ENCODE results near the gene FDX2.

FDX2 gene

DNA sequence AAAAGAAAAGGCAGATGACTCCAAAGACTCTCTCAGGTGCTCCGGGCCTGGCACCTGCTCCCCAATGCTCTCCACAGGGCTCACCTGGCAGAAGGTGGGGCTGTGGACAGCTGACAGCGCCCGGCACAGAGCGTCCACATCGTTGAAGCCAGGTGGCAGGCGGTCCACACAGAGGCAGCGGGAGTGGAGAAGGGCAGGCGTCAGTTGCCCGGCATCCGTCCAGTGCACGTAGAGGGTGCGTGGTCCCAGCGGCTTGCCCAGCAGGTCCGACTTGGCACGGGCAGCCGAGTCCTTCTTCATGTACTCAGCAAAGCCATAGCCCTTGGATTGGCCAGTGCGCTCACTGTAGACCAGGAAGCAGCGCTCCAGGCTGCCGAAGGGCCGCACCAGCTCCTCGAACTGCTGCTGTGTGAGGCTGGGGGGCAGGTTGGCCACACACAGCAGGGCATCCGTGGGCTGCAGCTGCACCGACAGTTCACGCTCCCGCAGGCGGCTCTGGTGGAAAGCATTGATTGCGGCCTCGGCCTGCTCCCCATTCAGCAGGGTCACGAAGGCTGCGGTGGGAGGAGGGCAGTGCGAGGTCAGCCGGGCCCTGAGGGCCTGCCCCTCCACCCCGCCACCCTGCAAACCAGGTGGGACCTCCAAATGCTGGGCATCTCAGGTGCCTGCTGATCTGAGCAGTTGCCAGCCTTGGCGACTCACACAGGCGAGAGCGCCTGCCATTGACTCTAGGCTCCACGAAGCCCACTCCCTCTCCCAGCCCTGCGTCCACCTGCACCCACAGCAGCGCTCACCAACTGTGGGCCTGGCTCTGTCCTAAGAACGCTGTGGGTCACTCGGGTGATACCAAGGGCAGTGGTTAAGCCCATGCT lies 13.0 kb upstream of the FDX2 start:
- no peak for DNase-seq (ENCODE audit: extremely low spot score)
- POLR2A ChIA-PET = interaction anchor here (0.7 kb wide), 2 partner anchors 30 to 124 kb away, joined by 4 read pairs; no protein-coding TSS in a partner anchor
- TF ChIP-seq, protein P1, sequence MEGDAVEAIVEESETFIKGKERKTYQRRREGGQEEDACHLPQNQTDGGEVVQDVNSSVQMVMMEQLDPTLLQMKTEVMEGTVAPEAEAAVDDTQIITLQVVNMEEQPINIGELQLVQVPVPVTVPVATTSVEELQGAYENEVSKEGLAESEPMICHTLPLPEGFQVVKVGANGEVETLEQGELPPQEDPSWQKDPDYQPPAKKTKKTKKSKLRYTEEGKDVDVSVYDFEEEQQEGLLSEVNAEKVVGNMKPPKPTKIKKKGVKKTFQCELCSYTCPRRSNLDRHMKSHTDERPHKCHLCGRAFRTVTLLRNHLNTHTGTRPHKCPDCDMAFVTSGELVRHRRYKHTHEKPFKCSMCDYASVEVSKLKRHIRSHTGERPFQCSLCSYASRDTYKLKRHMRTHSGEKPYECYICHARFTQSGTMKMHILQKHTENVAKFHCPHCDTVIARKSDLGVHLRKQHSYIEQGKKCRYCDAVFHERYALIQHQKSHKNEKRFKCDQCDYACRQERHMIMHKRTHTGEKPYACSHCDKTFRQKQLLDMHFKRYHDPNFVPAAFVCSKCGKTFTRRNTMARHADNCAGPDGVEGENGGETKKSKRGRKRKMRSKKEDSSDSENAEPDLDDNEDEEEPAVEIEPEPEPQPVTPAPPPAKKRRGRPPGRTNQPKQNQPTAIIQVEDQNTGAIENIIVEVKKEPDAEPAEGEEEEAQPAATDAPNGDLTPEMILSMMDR (IDR thresholded peaks at IDR 0.05; ENCODE audit: control extremely low read depth, extremely low read depth, low read depth, missing control alignments) = no peak
- CTCF ChIA-PET = interaction anchor here (1.9 kb wide), 1 partner anchor 60 kb away, joined by 4 read pairs; no protein-coding TSS in a partner anchor

- ChIA-PET POLR2A (interaction anchor here (0.7 kb wide), 2 partner anchors 31 to 123 kb away, joined by 4 read pairs; no protein-coding TSS in a partner anchor), CTCF (no interaction called here)
- TF ChIP-seq, protein P1 (IDR thresholded peaks at IDR 0.05; ENCODE audit: control extremely low read depth, extremely low read depth, low read depth, missing control alignments) = no peak
- no peak for DNase-seq (ENCODE audit: extremely low spot score)
These were observed 12.0 kb upstream of the FDX2 start for GRCh38 chr19:10327793-10328192.

- POLR2A ChIA-PET = interaction anchor here (0.7 kb wide), 1 partner anchor 55 kb away, joined by 4 read pairs; the partner anchor contains the start of gene ICAM1
- CTCF ChIA-PET = interaction anchor here (0.7 to 1.5 kb wide), 4 partner anchors 20 to 66 kb away, joined by 3 read pairs; no protein-coding TSS in a partner anchor
- no peak for DNase-seq (ENCODE audit: extremely low spot score)
- TF ChIP-seq, protein P1 (IDR thresholded peaks at IDR 0.05; ENCODE audit: control extremely low read depth, extremely low read depth, low read depth, missing control alignments) = no peak
These were observed 9.9 kb upstream of the FDX2 start for GRCh38 chr19:10325732-10326131.

GRCh38 chr19:10321874-10322835 lies 6.3 kb upstream of the FDX2 start:
- TF ChIP-seq, protein P1 (IDR thresholded peaks at IDR 0.05; ENCODE audit: control extremely low read depth, extremely low read depth, low read depth, missing control alignments) = no peak
- DNase-seq (ENCODE audit: extremely low spot score) = no peak
- ChIA-PET CTCF (interaction anchor here (1.8 kb wide), 1 partner anchor 8 kb away, joined by 6 read pairs; no protein-coding TSS in a partner anchor), POLR2A (no interaction called here)

DNA sequence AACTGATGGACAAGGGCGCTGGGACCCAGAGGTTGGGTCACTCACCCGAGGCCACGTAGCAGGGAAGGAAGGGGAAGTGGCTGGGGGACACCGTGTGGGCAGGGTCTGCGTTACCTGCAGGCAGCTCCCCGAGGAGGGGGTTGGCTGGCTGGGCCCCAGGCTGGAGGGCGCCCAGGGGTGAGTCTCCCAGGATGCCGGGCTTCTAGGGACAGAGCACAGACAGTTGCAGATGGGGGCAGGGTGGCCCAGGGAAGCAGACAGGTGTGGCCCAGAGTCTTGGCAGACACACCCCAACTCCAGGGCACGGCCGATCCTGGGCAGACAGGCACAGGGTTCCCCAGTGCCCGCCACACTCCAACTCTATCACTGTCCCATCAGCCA lies 5.6 kb upstream of the FDX2 start:
- POLR2A ChIA-PET = interaction anchor here (0.5 kb wide), 1 partner anchor 10 kb away, joined by 6 read pairs; no protein-coding TSS in a partner anchor
- TF ChIP-seq, protein P1 (IDR thresholded peaks at IDR 0.05; ENCODE audit: control extremely low read depth, extremely low read depth, low read depth, missing control alignments) = no peak
- DNase-seq (ENCODE audit: extremely low spot score) = no peak
- CTCF ChIA-PET = interaction anchor here (1.5 to 1.8 kb wide), 2 partner anchors 9 to 68 kb away, joined by 4 to 6 read pairs; no protein-coding TSS in a partner anchor

Data from GM10248 (cell line).